GM12878 (cell line): ENCODE data around the gene FASN. TPM values are rescaled to one million over a fixed set of nuclear protein-coding genes. Genes with fewer than 3 reads are reported as not detected.

Source experiments
- ATAC-seq: fragments of 200-7000 bp; cut with Tn5 transposase; 3 replicates; pipeline ENCODE4 v1.9.1; 2020; ENCODE audit warnings: mild to moderate bottlenecking, moderate library complexity
- BruUV-seq: library from RNA; stranded (reverse); fragments of 400-500 nt; replicated peaks from 2 replicates; lab custom pipeline; 2021; lab: Mats Ljungman, UMichigan
- CTCF ChIA-PET: fragments of 300-600 bp; sonication (Branson Sonifier 250); formaldehyde crosslinking; extraction: SDS; loops from one replicate; lab custom pipeline; 2021; ENCODE audit warnings: inconsistent platforms; lab: Yijun Ruan, JAX
- POLR2A ChIA-PET: fragments of 350-600 bp; formaldehyde crosslinking; extraction: SDS; loops from one replicate; lab custom pipeline; 2021; ENCODE audit warnings: inconsistent platforms; lab: Charles Lee
- RAD21 ChIA-PET: fragments of 300-600 bp; sonication (Branson Sonifier 250); formaldehyde crosslinking; loops from one replicate; lab custom pipeline; 2023; ENCODE audit warnings: antibody characterized with exemption; ENCODE audit not compliant: unreplicated experiment; lab: Charles Lee
- SMC1A ChIA-PET: fragments of 300-600 bp; sonication (Branson Sonifier 250); formaldehyde crosslinking; loops from one replicate; lab custom pipeline; 2023; ENCODE audit not compliant: unreplicated experiment, uncharacterized antibody; lab: Charles Lee
- DNase-seq: peaks from one replicate; pipeline ENCODE4 v3.0.0-alpha.2; 2011; ENCODE audit warnings: low read depth, low spot score
- FAIRE-seq: peaks from 3 replicates; lab custom pipeline; 2011; peaks lifted over from hg19 to GRCh38; lab: Jason Lieb, UNC
- H2AFZ ChIP-seq: 2 replicates; pipeline ENCODE4 v1.6.0; 2011; ENCODE audit warnings: low read depth, low read length, control low read depth; ENCODE audit not compliant: control insufficient read depth
- H3K27ac ChIP-seq: 2 replicates; pipeline ENCODE4 v1.5.1; 2011; ENCODE audit warnings: control low read depth; ENCODE audit not compliant: control insufficient read depth, insufficient read depth
- H3K27me3 ChIP-seq, 2 experiments: replicated peaks in 1 of 2; 2 replicates each; pipeline versions ENCODE4 v1.6.0 to v1.6.1; 2011; ENCODE audit warnings: low read length in 1 of 2; ENCODE audit not compliant: control insufficient read depth in 2 of 2, insufficient read depth in 2 of 2
- H3K36me3 ChIP-seq, 2 experiments: 2 replicates each; pipeline ENCODE4 v1.5.1; 2011; ENCODE audit warnings: low read length in 1 of 2; ENCODE audit not compliant: control insufficient read depth in 2 of 2, insufficient read depth in 2 of 2
- H3K4me1 ChIP-seq: 2 replicates; pipeline ENCODE4 v1.6.1; 2011; ENCODE audit warnings: mild to moderate bottlenecking, low read length, moderate library complexity, mixed read lengths; ENCODE audit not compliant: control insufficient read depth, insufficient read depth
- H3K4me2 ChIP-seq: 2 replicates; pipeline ENCODE4 v1.6.0; 2011; ENCODE audit warnings: control low read depth; ENCODE audit not compliant: control insufficient read depth, insufficient read depth
- H3K4me3 ChIP-seq: fragments of 200-600 bp; sonication (generic); 2 replicates; pipeline ENCODE4 v1.5.1; 2016
- H3K79me2 ChIP-seq: 2 replicates; pipeline ENCODE4 v1.6.0; 2011; ENCODE audit warnings: low read length; ENCODE audit not compliant: control insufficient read depth, insufficient read depth
- H3K9ac ChIP-seq: 2 replicates; pipeline ENCODE4 v1.8.0; 2011; ENCODE audit warnings: low read length, control low read depth, mixed read lengths; ENCODE audit not compliant: control insufficient read depth, insufficient read depth
- H3K9me3 ChIP-seq: replicated peaks from 3 replicates; pipeline ENCODE4 v1.5.1; 2011; ENCODE audit warnings: mild to moderate bottlenecking, low read length; ENCODE audit not compliant: control insufficient read depth, insufficient read depth
- H4K20me1 ChIP-seq: 2 replicates; pipeline ENCODE4 v1.6.0; 2011; ENCODE audit not compliant: control insufficient read depth, insufficient read depth
- ATF2 ChIP-seq: IDR thresholded peaks from 2 replicates; pipeline ENCODE4 v1.6.1; 2012; ENCODE audit warnings: low read length, inconsistent platforms
- BCLAF1 ChIP-seq: fragments of 450-650 bp; IDR thresholded peaks from 2 replicates; pipeline ENCODE4 v1.6.1; 2017; ENCODE audit warnings: antibody characterized with exemption, mild to moderate bottlenecking, moderate library complexity
- ETV6 ChIP-seq, 2 experiments: fragments of 450-650 bp in 1 of 2; IDR thresholded peaks in 1 of 2; conservative IDR thresholded peaks in 1 of 2; 2 replicates each; pipeline ENCODE4 v1.6.1; 2014; ENCODE audit warnings: antibody characterized with exemption in 1 of 2, borderline replicate concordance in 1 of 2, low read depth in 1 of 2, mild to moderate bottlenecking in 1 of 2, moderate library complexity in 1 of 2
- FOXK2 ChIP-seq: fragments of 450-650 bp; IDR thresholded peaks from 2 replicates; pipeline ENCODE4 v1.6.1; 2017; ENCODE audit warnings: mild to moderate bottlenecking, moderate library complexity
- HDGF ChIP-seq: fragments of 450-650 bp; IDR thresholded peaks from 2 replicates; pipeline ENCODE4 v1.6.1; 2016; ENCODE audit warnings: antibody characterized with exemption
- PAX8 ChIP-seq: fragments of 450-650 bp; IDR thresholded peaks from 2 replicates; pipeline ENCODE4 v1.6.1; 2017; ENCODE audit warnings: mild to moderate bottlenecking, moderate library complexity
- RELB ChIP-seq: fragments of 450-650 bp; IDR thresholded peaks from 2 replicates; pipeline ENCODE4 v1.6.1; 2017; ENCODE audit warnings: low read depth, mild to moderate bottlenecking, moderate library complexity
- RUNX3 ChIP-seq: IDR thresholded peaks from 2 replicates; pipeline ENCODE4 v1.6.1; 2012; ENCODE audit warnings: low read length, inconsistent platforms
- SIN3A ChIP-seq: IDR thresholded peaks from 2 replicates; pipeline ENCODE4 v1.6.1; 2012; ENCODE audit warnings: low read depth, low read length, improper control_type of control experiment
- SMAD5 ChIP-seq: IDR thresholded peaks from 2 replicates; pipeline ENCODE4 v1.6.1; 2016; ENCODE audit warnings: antibody characterized with exemption, low read depth
- WRNIP1 ChIP-seq: IDR thresholded peaks from 2 replicates; pipeline ENCODE4 v1.6.1; 2011; ENCODE audit warnings: low read depth, low read length, improper control_type of control experiment, borderline replicate concordance
- WGBS: methylation state at CpG from one replicate; pipeline ENCODE4 v1.1.6; 2016; ENCODE audit warnings: low lambda C conversion rate; ENCODE audit not compliant: insufficient replicate concordance, insufficient coverage; ENCODE audit errors: missing lambda C conversion rate; 5-methylcytosine and 5-hydroxymethylcytosine counted together
- in situ Hi-C: fragments of 300-500 bp; cut with MboI; formaldehyde crosslinking; loops from 9 replicates; pipeline ENCODE4 v1.14.3; 2018; ENCODE audit warnings: mixed read lengths
- intact Hi-C: fragments of 100-400 bp; cut with micrococcal nuclease; formaldehyde crosslinking; loops from one replicate; pipeline ENCODE4 v1.14.2; 2022; ENCODE audit not compliant: unreplicated experiment
- polyA plus RNA-seq, 11 experiments: library from polyadenylated mRNA; depleted of rRNA in 4 of 11; unstranded in 6 of 11; stranded (reverse) in 5 of 11; fragments of >200 nt; fragmentation: Nextera tagmentation in 4 of 11; fragmentation: Illumina TruSeq in 1 of 11; extraction: Ambion mirVana in 4 of 11; extraction: Trizol in 1 of 11; gene quantifications; 1 replicate in 1 of 11; 2 replicates in 10 of 11; pipeline versions ENCODE4 v1.2.1 to v1.2.3, GENCODE V29; 2011 to 2016; ENCODE audit warnings: inconsistent platforms in 2 of 11, missing spikeins in 2 of 11, low read depth in 1 of 11
- total RNA-seq, 4 experiments: library from RNA; depleted of rRNA in 3 of 4; stranded (reverse); fragments of >200 nt in 3 of 4; fragmentation: Illumina TruSeq in 1 of 4; extraction: Trizol in 1 of 4; gene quantifications; 2 replicates each; pipeline versions ENCODE4 v1.2.1 to v1.2.3, GENCODE V29; 2013 to 2021
- TF ChIP-seq, protein P1 (sequence below): IDR thresholded peaks from 2 replicates; pipeline ENCODE4 v1.6.1; 2011; ENCODE audit warnings: borderline replicate concordance, low read depth, mild to moderate bottlenecking, moderate library complexity, mixed read lengths, low read length; ENCODE audit not compliant: insufficient read depth; ENCODE audit errors: extremely low read length
- TF ChIP-seq, protein P2 (sequence below): fragments of 450-650 bp; formaldehyde crosslinking; IDR thresholded peaks from 2 replicates; pipeline ENCODE4 v1.4.0; 2020; ENCODE audit warnings: mild to moderate bottlenecking, moderate library complexity

The FASN gene
- total and polyA plus RNA-seq, 10 of the 15 experiments (the other 5 are each of a cell fraction or from before 2014, with no cell fraction given), result 0.19 to 333 (median 30.4) TPM

DNA sequence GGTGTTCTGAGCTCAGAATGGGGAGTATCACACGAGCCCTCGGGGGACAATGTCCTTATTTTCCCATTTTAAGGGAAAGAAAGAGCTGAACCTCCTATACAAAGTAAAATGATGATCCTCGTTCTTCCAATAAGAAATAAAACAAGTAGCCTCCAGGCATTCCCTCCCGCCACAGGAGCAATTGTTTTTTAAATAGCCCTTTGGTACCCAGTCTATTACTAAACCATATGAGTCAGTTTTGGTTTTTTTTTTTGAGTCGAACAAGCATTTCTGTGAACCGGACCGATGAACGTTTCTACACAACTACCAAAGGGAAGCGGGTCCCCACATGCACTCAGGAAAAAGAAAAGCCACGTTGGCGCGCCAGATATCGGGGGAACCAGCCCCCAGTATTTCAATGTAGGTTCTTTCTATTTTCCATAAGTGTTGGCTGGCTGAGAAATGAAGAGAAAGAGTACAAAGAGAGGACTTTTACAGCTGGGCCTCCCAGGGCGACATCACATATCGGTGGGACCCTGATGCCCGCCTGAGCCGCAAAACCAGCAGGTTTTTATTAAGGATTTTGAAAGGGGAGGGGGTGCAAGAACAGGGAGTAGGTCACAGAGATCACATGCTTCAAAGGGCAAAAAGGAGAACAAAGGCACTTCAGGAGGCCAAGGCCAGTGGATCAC lies 56.8 kb downstream of the FASN start:
- DNase-seq (no peak), ATAC-seq (no peak), FAIRE-seq (no peak)
- intact Hi-C loops, result no loop called here
- no peaks in the 10 kb centered on the region for H3K9me3 ChIP-seq
- no peak overlapping the region for H3K9ac ChIP-seq
- H3K4me2 ChIP-seq, result no peak overlapping the region
- no peaks in the 10 kb centered on the region for H3K27me3 ChIP-seq
- in situ Hi-C loops, result no loop called here
- H4K20me1 ChIP-seq, result no peaks in the 10 kb centered on the region
- RAD21 ChIA-PET, result no interaction called here
- CTCF ChIA-PET, result no interaction called here
- H3K4me1 ChIP-seq, result peaks cover 10% of the 10 kb centered on the region
- 61% methylated on average over 17 of the region's 17 CpGs for WGBS
- POLR2A ChIA-PET, result interaction anchor here (0.8 kb wide), 1 partner anchor 249 kb away, joined by 6 read pairs; no protein-coding TSS in a partner anchor
- BruUV-seq, result no TSS peak
- no peak overlapping the region for H2AFZ ChIP-seq
- SMC1A ChIA-PET, result no interaction called here
- no peaks in the 10 kb centered on the region for H3K36me3 ChIP-seq
- peaks cover 5% of the 10 kb centered on the region for H3K79me2 ChIP-seq
- no peak overlapping the region for H3K27ac ChIP-seq
- H3K4me3 ChIP-seq, result no peak overlapping the region
- TF ChIP-seq, protein P1, sequence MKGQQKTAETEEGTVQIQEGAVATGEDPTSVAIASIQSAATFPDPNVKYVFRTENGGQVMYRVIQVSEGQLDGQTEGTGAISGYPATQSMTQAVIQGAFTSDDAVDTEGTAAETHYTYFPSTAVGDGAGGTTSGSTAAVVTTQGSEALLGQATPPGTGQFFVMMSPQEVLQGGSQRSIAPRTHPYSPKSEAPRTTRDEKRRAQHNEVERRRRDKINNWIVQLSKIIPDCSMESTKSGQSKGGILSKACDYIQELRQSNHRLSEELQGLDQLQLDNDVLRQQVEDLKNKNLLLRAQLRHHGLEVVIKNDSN, result no peak
- TF ChIP-seq SMAD5 (no peak), BCLAF1 (no peak), RELB (no peak), ATF2 (no peak), SIN3A (no peak), WRNIP1 (no peak), FOXK2 (no peak), PAX8 (no peak), HDGF (no peak), ETV6 (conservative IDR thresholded peaks at IDR 0.05 in 1 of 2, IDR thresholded peaks at IDR 0.05 in 1 of 2; ENCODE audit: borderline replicate concordance in 1 of 2, low read depth in 1 of 2) (no peak), RUNX3 (no peak)
- TF ChIP-seq, protein P2, sequence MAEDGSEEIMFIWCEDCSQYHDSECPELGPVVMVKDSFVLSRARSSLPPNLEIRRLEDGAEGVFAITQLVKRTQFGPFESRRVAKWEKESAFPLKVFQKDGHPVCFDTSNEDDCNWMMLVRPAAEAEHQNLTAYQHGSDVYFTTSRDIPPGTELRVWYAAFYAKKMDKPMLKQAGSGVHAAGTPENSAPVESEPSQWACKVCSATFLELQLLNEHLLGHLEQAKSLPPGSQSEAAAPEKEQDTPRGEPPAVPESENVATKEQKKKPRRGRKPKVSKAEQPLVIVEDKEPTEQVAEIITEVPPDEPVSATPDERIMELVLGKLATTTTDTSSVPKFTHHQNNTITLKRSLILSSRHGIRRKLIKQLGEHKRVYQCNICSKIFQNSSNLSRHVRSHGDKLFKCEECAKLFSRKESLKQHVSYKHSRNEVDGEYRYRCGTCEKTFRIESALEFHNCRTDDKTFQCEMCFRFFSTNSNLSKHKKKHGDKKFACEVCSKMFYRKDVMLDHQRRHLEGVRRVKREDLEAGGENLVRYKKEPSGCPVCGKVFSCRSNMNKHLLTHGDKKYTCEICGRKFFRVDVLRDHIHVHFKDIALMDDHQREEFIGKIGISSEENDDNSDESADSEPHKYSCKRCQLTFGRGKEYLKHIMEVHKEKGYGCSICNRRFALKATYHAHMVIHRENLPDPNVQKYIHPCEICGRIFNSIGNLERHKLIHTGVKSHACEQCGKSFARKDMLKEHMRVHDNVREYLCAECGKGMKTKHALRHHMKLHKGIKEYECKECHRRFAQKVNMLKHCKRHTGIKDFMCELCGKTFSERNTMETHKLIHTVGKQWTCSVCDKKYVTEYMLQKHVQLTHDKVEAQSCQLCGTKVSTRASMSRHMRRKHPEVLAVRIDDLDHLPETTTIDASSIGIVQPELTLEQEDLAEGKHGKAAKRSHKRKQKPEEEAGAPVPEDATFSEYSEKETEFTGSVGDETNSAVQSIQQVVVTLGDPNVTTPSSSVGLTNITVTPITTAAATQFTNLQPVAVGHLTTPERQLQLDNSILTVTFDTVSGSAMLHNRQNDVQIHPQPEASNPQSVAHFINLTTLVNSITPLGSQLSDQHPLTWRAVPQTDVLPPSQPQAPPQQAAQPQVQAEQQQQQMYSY (CRISPR knock-in tag), result no peak
